Rectal smooth muscle tissue (tissue), 1 donor: ENCODE results near the gene MTG2.
"Not testable (repeated sequence)": the region's sequence is repeated elsewhere in the genome, so short reads cannot be mapped to it uniquely, and the experiment has no call there.

Source experiments
- H3K27ac ChIP-seq: one replicate; pipeline ENCODE4 v1.7.0; 2013; ENCODE audit warnings: low read depth, low read length, inconsistent platforms
- H3K27me3 ChIP-seq: one replicate; pipeline ENCODE4 v1.7.0; 2013; ENCODE audit warnings: low read length; ENCODE audit not compliant: control insufficient read depth, insufficient read depth
- H3K36me3 ChIP-seq: one replicate; pipeline ENCODE4 v1.7.0; 2013; ENCODE audit warnings: low read length; ENCODE audit not compliant: control insufficient read depth, insufficient read depth
- H3K4me1 ChIP-seq: one replicate; pipeline ENCODE4 v1.7.0; 2013; ENCODE audit warnings: low read length; ENCODE audit not compliant: control insufficient read depth, insufficient read depth
- H3K4me3 ChIP-seq: one replicate; pipeline ENCODE4 v1.7.0; 2013; ENCODE audit warnings: low read length
- H3K9ac ChIP-seq: one replicate; pipeline ENCODE4 v1.7.0; 2013; ENCODE audit warnings: low read length

Gene MTG2

GRCh38 chr20:62141043-62141396 lies 41.8 kb upstream of the MTG2 start:
- Histone ChIP-seq H3K27me3 (no peaks in the 10 kb centered on the region), H3K4me3 (no peak overlapping the region), H3K4me1 (peaks cover 18% of the 10 kb centered on the region), H3K36me3 (peaks cover 32% of the 10 kb centered on the region), H3K9ac (no peak overlapping the region), H3K27ac (no peak overlapping the region)

- H3K36me3 ChIP-seq = peaks cover 27% of the 10 kb centered on the region
- H3K27me3 ChIP-seq = no peaks in the 10 kb centered on the region
- H3K4me3 ChIP-seq = peak overlapping the region; percentile 71
- peak overlapping the region; percentile 13 for H3K9ac ChIP-seq
- peaks cover 18% of the 10 kb centered on the region for H3K4me1 ChIP-seq
- no peak overlapping the region for H3K27ac ChIP-seq
These were observed 41.2 kb upstream of the MTG2 start for GRCh38 chr20:62141397-62142251.

GRCh38 chr20:62142252-62143080 lies 40.4 kb upstream of the MTG2 start:
- Histone ChIP-seq H3K4me1 (peaks cover 18% of the 10 kb centered on the region), H3K36me3 (peaks cover 23% of the 10 kb centered on the region), H3K27ac (peak overlapping the region; percentile 84), H3K9ac (peak overlapping the region; percentile 32), H3K4me3 (peak overlapping the region; percentile 71), H3K27me3 (no peaks in the 10 kb centered on the region)

DNA sequence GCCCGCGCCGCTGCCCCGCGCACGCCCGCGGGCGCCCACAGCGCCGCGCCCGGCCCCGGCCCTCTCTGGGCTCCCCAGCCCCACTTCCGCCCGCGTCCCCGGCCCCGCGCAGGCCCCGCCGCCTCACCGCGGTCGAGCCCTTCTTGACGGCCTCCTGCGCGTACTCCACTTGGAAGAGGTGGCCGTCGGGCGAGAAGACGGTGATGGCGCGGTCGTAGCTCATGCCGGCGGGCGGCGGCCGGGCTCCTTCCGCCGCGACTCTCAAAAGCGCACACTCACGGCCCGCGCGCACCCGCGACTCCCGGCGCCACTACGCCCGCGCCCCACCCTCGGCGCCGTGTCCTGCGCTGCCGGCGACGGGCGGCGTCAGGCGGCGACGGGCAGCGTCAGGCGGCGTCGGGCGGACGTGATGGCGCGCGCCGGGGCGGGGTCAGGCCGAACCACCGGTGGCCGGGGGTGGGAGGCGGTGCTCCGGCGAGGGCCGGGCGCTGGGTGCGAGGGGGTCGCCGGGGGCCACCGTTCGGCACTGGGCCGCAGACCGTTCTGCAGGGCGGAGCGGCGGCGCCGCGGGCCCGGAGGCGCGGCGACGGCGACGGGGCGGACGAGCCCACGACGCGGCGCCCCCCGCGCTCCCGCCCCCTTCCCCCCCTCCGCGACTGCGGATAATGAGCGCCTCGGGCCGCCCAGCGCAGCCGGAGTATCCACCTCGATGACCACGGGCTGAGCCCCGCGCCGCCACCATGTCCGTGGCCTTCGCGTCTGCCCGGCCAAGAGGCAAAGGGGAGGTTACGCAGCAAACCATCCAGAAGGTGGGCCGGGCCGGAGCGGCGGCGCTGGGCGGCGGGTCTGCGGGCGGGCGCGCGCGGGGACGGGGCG lies 39.5 kb upstream of the MTG2 start, which contains the start of the genes PSMA7 and SS18L1:
Gene PSMA7, minus strand, starts transcription at position 314 of the 876 bp plus-strand sequence. Its CDS starts 91 bp downstream, at position 223.
Gene SS18L1, plus strand, starts transcription at position 689 of the 876 bp plus-strand sequence. Its CDS starts 52 bp downstream, at position 741.
- Histone ChIP-seq H3K9ac (peak within 1 kb of the TSS; percentile 32), H3K36me3 (peaks cover 16% of the 10 kb centered on the region), H3K27ac (peak within 1 kb of the TSS; percentile 84), H3K27me3 (no peaks in the 10 kb centered on the region), H3K4me1 (peaks cover 18% of the 10 kb centered on the region), H3K4me3 (peak within 1 kb of the TSS; percentile 71)

GRCh38 chr20:62143957-62144825 lies 38.6 kb upstream of the MTG2 start:
- Histone ChIP-seq H3K9ac (no peak overlapping the region), H3K27ac (peak overlapping the region; percentile 65), H3K4me1 (peaks cover 18% of the 10 kb centered on the region), H3K36me3 (peaks cover 10% of the 10 kb centered on the region), H3K4me3 (peak overlapping the region; percentile 69), H3K27me3 (no peaks in the 10 kb centered on the region)

DNA sequence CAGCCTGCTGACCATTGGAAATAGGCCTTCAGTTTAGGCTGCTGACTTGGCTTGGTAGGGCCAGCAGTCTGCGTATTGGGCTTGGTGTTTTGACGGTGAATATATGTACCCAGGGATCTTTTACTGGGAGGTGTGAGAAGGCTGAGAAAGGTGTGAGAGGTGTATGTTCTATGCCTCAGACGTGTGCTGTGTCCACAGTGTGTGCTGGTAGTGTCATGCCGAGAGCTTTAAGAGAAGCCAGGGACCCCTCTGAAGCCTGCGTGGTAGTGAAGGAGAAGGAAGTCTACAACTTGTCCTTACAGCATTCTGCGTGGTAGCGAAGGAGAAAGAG lies 37.2 kb upstream of the MTG2 start:
- Histone ChIP-seq H3K27me3 (no peaks in the 10 kb centered on the region), H3K27ac (no peak overlapping the region), H3K9ac (no peak overlapping the region), H3K36me3 (no peaks in the 10 kb centered on the region), H3K4me3 (no peak overlapping the region), H3K4me1 (peaks cover 17% of the 10 kb centered on the region)

- no peak overlapping the region for H3K9ac ChIP-seq
- no peaks in the 10 kb centered on the region for H3K27me3 ChIP-seq
- H3K4me3 ChIP-seq = no peak overlapping the region
- no peak overlapping the region for H3K27ac ChIP-seq
- H3K4me1 ChIP-seq = peaks cover 12% of the 10 kb centered on the region
- no peaks in the 10 kb centered on the region for H3K36me3 ChIP-seq
These were observed 36.6 kb upstream of the MTG2 start for GRCh38 chr20:62146019-62146755.

- Histone ChIP-seq H3K27ac (no peak overlapping the region), H3K27me3 (no peaks in the 10 kb centered on the region), H3K9ac (no peak overlapping the region), H3K4me1 (peaks cover 4% of the 10 kb centered on the region), H3K4me3 (no peak overlapping the region), H3K36me3 (no peaks in the 10 kb centered on the region)
These were observed 35.7 kb upstream of the MTG2 start for GRCh38 chr20:62147125-62147524.

- H3K9ac ChIP-seq = no peak overlapping the region
- H3K36me3 ChIP-seq = no peaks in the 10 kb centered on the region
- peaks cover 4% of the 10 kb centered on the region for H3K4me1 ChIP-seq
- no peak overlapping the region for H3K27ac ChIP-seq
- H3K4me3 ChIP-seq = no peak overlapping the region
- no peaks in the 10 kb centered on the region for H3K27me3 ChIP-seq
These were observed 35.3 kb upstream of the MTG2 start for GRCh38 chr20:62147528-62147927.

DNA sequence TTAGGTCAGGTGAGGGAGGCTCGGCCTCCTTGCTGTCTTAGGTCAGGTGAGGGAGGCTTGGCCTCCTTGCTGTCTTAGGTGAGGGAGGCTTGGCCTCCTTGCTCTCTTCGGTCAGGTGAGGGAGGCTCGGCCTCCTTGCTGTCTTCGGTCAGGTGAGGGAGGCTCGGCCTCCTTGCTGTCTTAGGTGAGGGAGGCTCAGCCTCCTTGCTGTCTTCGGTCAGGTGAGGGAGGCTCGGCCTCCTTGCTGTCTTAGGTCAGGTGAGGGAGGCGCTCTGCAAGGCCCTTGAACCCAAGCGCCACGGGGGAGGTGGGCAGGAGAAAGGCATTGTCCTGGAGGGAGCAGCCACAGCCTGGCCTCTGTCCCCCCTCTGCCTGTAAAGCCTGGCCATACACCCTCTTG lies 34.4 kb upstream of the MTG2 start:
- H3K36me3 ChIP-seq, H3K4me1 ChIP-seq, H3K27me3 ChIP-seq, H3K27ac ChIP-seq, H3K9ac ChIP-seq, H3K4me3 ChIP-seq: not testable (repeated sequence)

DNA sequence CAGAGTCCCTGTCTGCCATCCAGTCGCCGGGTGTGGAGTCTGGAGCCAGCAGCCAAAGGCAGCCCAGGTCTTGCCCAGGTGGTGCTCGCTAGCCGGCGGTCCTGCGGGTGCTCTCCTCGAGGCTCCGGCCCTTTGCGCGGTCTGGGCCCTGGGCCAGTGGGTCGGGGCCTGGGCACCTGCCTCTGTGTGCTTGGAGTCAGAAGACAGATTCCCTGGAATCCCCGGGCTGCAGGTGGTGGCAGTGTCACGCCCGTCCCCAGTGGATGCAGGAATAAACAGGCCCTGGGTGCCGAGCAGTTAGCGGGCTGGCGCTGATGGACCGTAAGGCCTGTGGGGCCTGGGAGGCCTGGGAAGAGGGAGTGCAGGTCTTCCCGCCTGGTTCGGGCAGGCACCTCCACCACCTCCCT lies 33.9 kb upstream of the MTG2 start:
- Histone ChIP-seq H3K27ac (no peak overlapping the region), H3K9ac (no peak overlapping the region), H3K4me3 (no peak overlapping the region), H3K36me3 (no peaks in the 10 kb centered on the region), H3K27me3 (no peaks in the 10 kb centered on the region), H3K4me1 (peaks cover 4% of the 10 kb centered on the region)
